Measurements from ENCODE around the gene SHROOM3. TPM values are rescaled to one million over a fixed set of nuclear protein-coding genes. Genes with fewer than 3 reads are reported as not detected.

SHROOM3 gene
- total RNA-seq, 1 experiment from 2014 or later: 0.78 TPM

- Histone ChIP-seq H3K79me2 (ENCODE audit: low read length) (no peaks in the 10 kb centered on the region), H3K9ac (ENCODE audit: low read length) (no peak overlapping the region), H4K20me1 (ENCODE audit: insufficient read depth, low read depth, low read length) (no peaks in the 10 kb centered on the region), H3K36me3 (ENCODE audit: insufficient read depth, low read length) (no peaks in the 10 kb centered on the region), H3K27me3 (ENCODE audit: low read length) (no peaks in the 10 kb centered on the region), H3K4me2 (ENCODE audit: low read depth, low read length, poor library complexity, severe bottlenecking) (no peak overlapping the region), H3K4me3 (ENCODE audit: low read length) (no peak overlapping the region), H2AFZ (ENCODE audit: low read length) (no peak overlapping the region), H3K27ac (ENCODE audit: low read length) (no peak overlapping the region), H3K4me1 (ENCODE audit: low read length) (no peaks in the 10 kb centered on the region), H3K9me2 (replicated peaks; ENCODE audit: insufficient read depth, low read length) (no peaks in the 10 kb centered on the region), H3K9me3 (ENCODE audit: low read length) (no peaks in the 10 kb centered on the region)
- no peak for DNase-seq
Measured at GRCh38 chr4:76543378-76543777, 108.3 kb downstream of the SHROOM3 start.

- H3K9ac ChIP-seq (ENCODE audit: low read length): no peak overlapping the region
- no peak for DNase-seq
- no peak overlapping the region for H3K27ac ChIP-seq (ENCODE audit: low read length)
- no peaks in the 10 kb centered on the region for H3K9me2 ChIP-seq (replicated peaks; ENCODE audit: insufficient read depth, low read length)
- H3K4me3 ChIP-seq (ENCODE audit: low read length): no peak overlapping the region
- no peaks in the 10 kb centered on the region for H3K4me1 ChIP-seq (ENCODE audit: low read length)
- H3K4me2 ChIP-seq (ENCODE audit: low read depth, low read length, poor library complexity, severe bottlenecking): no peak overlapping the region
- no peak overlapping the region for H2AFZ ChIP-seq (ENCODE audit: low read length)
- H3K36me3 ChIP-seq (ENCODE audit: insufficient read depth, low read length): no peaks in the 10 kb centered on the region
- no peaks in the 10 kb centered on the region for H4K20me1 ChIP-seq (ENCODE audit: insufficient read depth, low read depth, low read length)
- H3K9me3 ChIP-seq (ENCODE audit: low read length): no peaks in the 10 kb centered on the region
- no peaks in the 10 kb centered on the region for H3K27me3 ChIP-seq (ENCODE audit: low read length)
- H3K79me2 ChIP-seq (ENCODE audit: low read length): no peaks in the 10 kb centered on the region
Measured at GRCh38 chr4:76544725-76545124, 109.7 kb downstream of the SHROOM3 start.

GRCh38 chr4:76545226-76545884 lies 110.3 kb downstream of the SHROOM3 start:
- DNase-seq: no peak
- no peaks in the 10 kb centered on the region for H3K9me2 ChIP-seq (replicated peaks; ENCODE audit: insufficient read depth, low read length)
- no peak overlapping the region for H3K4me3 ChIP-seq (ENCODE audit: low read length)
- H2AFZ ChIP-seq (ENCODE audit: low read length): no peak overlapping the region
- H3K4me2 ChIP-seq (ENCODE audit: low read depth, low read length, poor library complexity, severe bottlenecking): no peak overlapping the region
- H3K9me3 ChIP-seq (ENCODE audit: low read length): no peaks in the 10 kb centered on the region
- no peaks in the 10 kb centered on the region for H3K4me1 ChIP-seq (ENCODE audit: low read length)
- no peaks in the 10 kb centered on the region for H4K20me1 ChIP-seq (ENCODE audit: insufficient read depth, low read depth, low read length)
- no peaks in the 10 kb centered on the region for H3K36me3 ChIP-seq (ENCODE audit: insufficient read depth, low read length)
- H3K27me3 ChIP-seq (ENCODE audit: low read length): no peaks in the 10 kb centered on the region
- no peak overlapping the region for H3K9ac ChIP-seq (ENCODE audit: low read length)
- H3K79me2 ChIP-seq (ENCODE audit: low read length): no peaks in the 10 kb centered on the region
- H3K27ac ChIP-seq (ENCODE audit: low read length): no peak overlapping the region

DNA sequence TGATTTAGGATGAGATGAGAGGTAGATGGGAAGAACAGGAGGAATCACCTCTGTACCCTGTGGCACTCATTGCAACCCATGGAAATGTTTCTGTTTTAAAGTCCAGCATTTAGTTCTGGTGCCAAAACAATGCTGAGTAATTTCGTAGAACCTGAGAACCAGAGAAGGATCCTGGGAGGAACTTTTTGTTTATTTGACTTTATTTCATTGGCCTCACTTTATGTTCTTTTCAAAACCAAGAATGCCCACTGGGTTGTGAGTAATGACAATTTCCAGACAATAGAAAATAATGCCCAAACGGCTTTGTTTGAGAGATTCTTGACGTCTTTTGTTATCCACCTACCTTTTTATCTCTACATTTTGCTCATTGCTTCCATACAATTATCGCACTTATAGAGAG lies 111.3 kb downstream of the SHROOM3 start:
- no peak for DNase-seq
- no peak overlapping the region for H3K27ac ChIP-seq (ENCODE audit: low read length)
- H3K4me2 ChIP-seq (ENCODE audit: low read depth, low read length, poor library complexity, severe bottlenecking): no peak overlapping the region
- no peaks in the 10 kb centered on the region for H3K79me2 ChIP-seq (ENCODE audit: low read length)
- no peaks in the 10 kb centered on the region for H3K9me3 ChIP-seq (ENCODE audit: low read length)
- no peak overlapping the region for H3K4me3 ChIP-seq (ENCODE audit: low read length)
- H3K9me2 ChIP-seq (replicated peaks; ENCODE audit: insufficient read depth, low read length): no peaks in the 10 kb centered on the region
- no peaks in the 10 kb centered on the region for H4K20me1 ChIP-seq (ENCODE audit: insufficient read depth, low read depth, low read length)
- no peak overlapping the region for H2AFZ ChIP-seq (ENCODE audit: low read length)
- H3K9ac ChIP-seq (ENCODE audit: low read length): no peak overlapping the region
- no peaks in the 10 kb centered on the region for H3K4me1 ChIP-seq (ENCODE audit: low read length)
- H3K27me3 ChIP-seq (ENCODE audit: low read length): no peaks in the 10 kb centered on the region
- H3K36me3 ChIP-seq (ENCODE audit: insufficient read depth, low read length): no peaks in the 10 kb centered on the region

- Histone ChIP-seq H3K27ac (ENCODE audit: low read length) (no peak overlapping the region), H4K20me1 (ENCODE audit: insufficient read depth, low read depth, low read length) (no peaks in the 10 kb centered on the region), H3K9ac (ENCODE audit: low read length) (no peak overlapping the region), H3K27me3 (ENCODE audit: low read length) (no peaks in the 10 kb centered on the region), H2AFZ (ENCODE audit: low read length) (no peak overlapping the region), H3K4me3 (ENCODE audit: low read length) (no peak overlapping the region), H3K4me1 (ENCODE audit: low read length) (no peaks in the 10 kb centered on the region), H3K79me2 (ENCODE audit: low read length) (no peaks in the 10 kb centered on the region), H3K9me2 (replicated peaks; ENCODE audit: insufficient read depth, low read length) (no peaks in the 10 kb centered on the region), H3K36me3 (ENCODE audit: insufficient read depth, low read length) (no peaks in the 10 kb centered on the region), H3K9me3 (ENCODE audit: low read length) (no peaks in the 10 kb centered on the region), H3K4me2 (ENCODE audit: low read depth, low read length, poor library complexity, severe bottlenecking) (no peak overlapping the region)
- DNase-seq: no peak
Measured at GRCh38 chr4:76546759-76547742, 112.0 kb downstream of the SHROOM3 start.

GRCh38 chr4:76548704-76549103 lies 113.7 kb downstream of the SHROOM3 start:
- no peak overlapping the region for H3K27ac ChIP-seq (ENCODE audit: low read length)
- H3K4me1 ChIP-seq (ENCODE audit: low read length): no peaks in the 10 kb centered on the region
- H4K20me1 ChIP-seq (ENCODE audit: insufficient read depth, low read depth, low read length): no peaks in the 10 kb centered on the region
- no peaks in the 10 kb centered on the region for H3K36me3 ChIP-seq (ENCODE audit: insufficient read depth, low read length)
- no peak overlapping the region for H3K4me2 ChIP-seq (ENCODE audit: low read depth, low read length, poor library complexity, severe bottlenecking)
- H3K79me2 ChIP-seq (ENCODE audit: low read length): no peaks in the 10 kb centered on the region
- no peaks in the 10 kb centered on the region for H3K9me3 ChIP-seq (ENCODE audit: low read length)
- H2AFZ ChIP-seq (ENCODE audit: low read length): no peak overlapping the region
- H3K9ac ChIP-seq (ENCODE audit: low read length): no peak overlapping the region
- H3K27me3 ChIP-seq (ENCODE audit: low read length): no peaks in the 10 kb centered on the region
- no peak for DNase-seq
- no peaks in the 10 kb centered on the region for H3K9me2 ChIP-seq (replicated peaks; ENCODE audit: insufficient read depth, low read length)
- H3K4me3 ChIP-seq (ENCODE audit: low read length): no peak overlapping the region

- Histone ChIP-seq H2AFZ (ENCODE audit: low read length) (no peak overlapping the region), H3K4me3 (ENCODE audit: low read length) (no peak overlapping the region), H3K9me3 (ENCODE audit: low read length) (no peaks in the 10 kb centered on the region), H3K27ac (ENCODE audit: low read length) (no peak overlapping the region), H3K4me1 (ENCODE audit: low read length) (no peaks in the 10 kb centered on the region), H3K36me3 (ENCODE audit: insufficient read depth, low read length) (no peaks in the 10 kb centered on the region), H4K20me1 (ENCODE audit: insufficient read depth, low read depth, low read length) (no peaks in the 10 kb centered on the region), H3K79me2 (ENCODE audit: low read length) (no peaks in the 10 kb centered on the region), H3K4me2 (ENCODE audit: low read depth, low read length, poor library complexity, severe bottlenecking) (no peak overlapping the region), H3K9ac (ENCODE audit: low read length) (no peak overlapping the region), H3K27me3 (ENCODE audit: low read length) (no peaks in the 10 kb centered on the region), H3K9me2 (replicated peaks; ENCODE audit: insufficient read depth, low read length) (no peaks in the 10 kb centered on the region)
- no peak for DNase-seq
Measured at GRCh38 chr4:76549765-76550164, 114.7 kb downstream of the SHROOM3 start.

- H3K79me2 ChIP-seq (ENCODE audit: low read length): no peaks in the 10 kb centered on the region
- no peaks in the 10 kb centered on the region for H3K27me3 ChIP-seq (ENCODE audit: low read length)
- no peak overlapping the region for H3K4me3 ChIP-seq (ENCODE audit: low read length)
- no peaks in the 10 kb centered on the region for H3K9me2 ChIP-seq (replicated peaks; ENCODE audit: insufficient read depth, low read length)
- no peak overlapping the region for H3K27ac ChIP-seq (ENCODE audit: low read length)
- H3K9me3 ChIP-seq (ENCODE audit: low read length): no peaks in the 10 kb centered on the region
- no peaks in the 10 kb centered on the region for H3K36me3 ChIP-seq (ENCODE audit: insufficient read depth, low read length)
- no peaks in the 10 kb centered on the region for H4K20me1 ChIP-seq (ENCODE audit: insufficient read depth, low read depth, low read length)
- H3K9ac ChIP-seq (ENCODE audit: low read length): no peak overlapping the region
- no peak overlapping the region for H3K4me2 ChIP-seq (ENCODE audit: low read depth, low read length, poor library complexity, severe bottlenecking)
- H3K4me1 ChIP-seq (ENCODE audit: low read length): no peaks in the 10 kb centered on the region
- DNase-seq: no peak
- no peak overlapping the region for H2AFZ ChIP-seq (ENCODE audit: low read length)
Measured at GRCh38 chr4:76550966-76551780, 116.1 kb downstream of the SHROOM3 start.

Data from Karpas-422 (cell line).